ENCODE data around the gene DUSP9.
"Not testable (repeated sequence)": the region's sequence is repeated elsewhere in the genome, so short reads cannot be mapped to it uniquely, and the experiment has no call there.

Gene DUSP9

GRCh38 chrX:153694687-153695270 is 47.8 kb downstream of the DUSP9 start:
- DNase-seq, result no peak

DNA sequence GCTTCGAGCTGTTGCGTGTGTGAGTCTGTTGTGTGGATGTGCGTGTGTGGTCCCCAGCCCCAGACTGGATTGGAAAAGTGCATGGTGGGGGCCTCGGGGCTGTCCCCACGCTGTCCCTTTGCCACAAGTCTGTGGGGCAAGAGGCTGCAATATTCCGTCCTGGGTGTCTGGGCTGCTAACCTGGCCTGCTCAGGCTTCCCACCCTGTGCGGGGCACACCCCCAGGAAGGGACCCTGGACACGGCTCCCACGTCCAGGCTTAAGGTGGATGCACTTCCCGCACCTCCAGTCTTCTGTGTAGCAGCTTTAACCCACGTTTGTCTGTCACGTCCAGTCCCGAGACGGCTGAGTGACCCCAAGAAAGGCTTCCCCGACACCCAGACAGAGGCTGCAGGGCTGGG is 49.1 kb downstream of the DUSP9 start:
- DNase-seq, result no peak

DNA sequence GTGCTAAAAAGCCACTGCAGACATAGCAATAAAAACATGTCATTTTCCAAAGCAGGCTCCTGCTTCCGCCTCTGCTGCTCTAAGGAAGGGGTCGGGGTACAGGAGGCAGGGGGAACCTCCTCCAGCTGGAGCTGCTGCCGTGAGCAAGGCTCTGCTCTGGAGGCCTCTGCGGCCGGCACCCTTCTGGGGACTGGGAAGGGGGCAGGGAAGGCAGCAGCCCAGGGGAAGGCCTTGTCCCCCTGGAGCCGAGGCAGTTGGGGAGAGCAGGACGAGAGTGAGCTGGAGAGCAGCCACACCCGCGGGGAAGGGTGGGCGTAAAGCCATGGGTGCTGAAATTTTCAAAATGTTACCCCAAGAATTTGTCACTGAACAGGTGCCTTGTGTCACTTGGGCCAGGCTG is 49.5 kb downstream of the DUSP9 start:
- not testable (repeated sequence) for DNase-seq

- DNase-seq, result not testable (repeated sequence)
These were observed 50.2 kb downstream of the DUSP9 start for GRCh38 chrX:153696986-153697722.

DNA sequence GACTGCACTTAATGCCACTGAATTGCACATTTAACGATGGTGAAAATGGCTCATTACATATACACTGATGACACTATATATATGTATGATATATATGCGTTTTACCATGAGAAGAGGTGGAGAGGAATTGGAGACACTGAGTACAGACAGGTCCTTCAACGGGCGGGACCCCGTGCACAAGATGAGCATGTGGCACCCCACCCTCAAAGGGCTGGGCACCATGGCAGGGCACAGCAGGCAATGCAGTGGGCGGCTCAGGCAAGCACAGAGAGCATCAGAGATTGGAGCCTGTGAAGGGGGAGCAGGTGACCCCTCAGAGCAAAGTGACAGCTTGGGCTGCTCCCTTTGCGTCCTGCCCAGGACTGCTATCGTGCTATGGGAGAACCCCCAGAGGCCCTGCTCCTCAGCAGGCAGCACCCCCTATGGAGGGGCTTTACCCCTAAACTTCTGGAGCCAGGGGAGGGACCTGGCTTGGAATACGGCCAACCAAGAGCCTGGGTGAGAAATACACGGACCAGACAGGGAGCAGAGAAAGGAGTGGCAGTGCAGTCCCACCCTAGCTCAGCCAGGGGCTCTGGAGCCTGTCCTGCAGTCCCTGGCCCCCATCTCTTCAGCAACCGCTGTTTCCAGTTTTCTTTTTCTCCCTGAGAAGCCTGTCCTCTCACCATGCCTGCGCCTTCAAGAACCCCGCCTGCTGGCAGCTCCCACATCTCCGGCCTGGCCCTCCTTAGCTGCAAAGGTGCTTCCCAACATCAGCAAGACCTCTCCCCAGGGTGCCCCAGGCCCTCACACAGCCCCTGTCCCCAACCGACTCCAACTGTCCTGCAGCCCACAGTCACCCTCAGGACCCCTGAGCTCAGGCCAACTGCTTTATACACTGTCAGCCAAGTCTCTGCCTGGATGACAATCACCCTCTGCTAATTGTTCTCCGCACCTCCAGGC is 51.2 kb downstream of the DUSP9 start:
- no peak for DNase-seq

DNA sequence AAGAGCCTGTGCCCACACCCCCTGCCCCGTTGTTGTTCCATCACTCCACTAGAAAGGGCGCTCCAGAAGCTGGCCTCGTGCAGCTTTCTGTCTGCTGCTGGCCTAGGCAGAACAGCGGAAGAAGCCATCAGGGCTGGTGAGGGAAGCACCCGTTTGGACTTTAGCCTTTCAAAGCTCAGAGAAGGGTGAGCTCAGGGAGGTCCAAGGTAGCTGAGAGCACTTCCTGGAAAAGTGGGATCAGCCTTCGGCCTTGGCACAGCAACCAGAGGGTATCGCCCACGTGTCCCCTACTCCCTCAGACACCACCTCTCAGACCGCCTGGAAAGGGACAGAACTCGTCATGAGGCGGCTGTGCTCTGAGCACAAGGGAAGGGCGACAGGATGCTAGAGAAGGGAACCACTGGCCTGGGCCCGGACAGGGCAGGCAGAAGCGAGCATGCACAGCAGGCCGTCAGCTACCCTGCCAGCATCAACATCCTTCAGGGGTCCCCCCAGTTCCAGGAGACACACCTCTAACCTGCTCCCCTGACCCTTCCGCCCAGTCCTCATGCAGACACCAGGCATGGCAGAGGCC is 52.3 kb downstream of the DUSP9 start:
- DNase-seq, result not testable (repeated sequence)

DNA sequence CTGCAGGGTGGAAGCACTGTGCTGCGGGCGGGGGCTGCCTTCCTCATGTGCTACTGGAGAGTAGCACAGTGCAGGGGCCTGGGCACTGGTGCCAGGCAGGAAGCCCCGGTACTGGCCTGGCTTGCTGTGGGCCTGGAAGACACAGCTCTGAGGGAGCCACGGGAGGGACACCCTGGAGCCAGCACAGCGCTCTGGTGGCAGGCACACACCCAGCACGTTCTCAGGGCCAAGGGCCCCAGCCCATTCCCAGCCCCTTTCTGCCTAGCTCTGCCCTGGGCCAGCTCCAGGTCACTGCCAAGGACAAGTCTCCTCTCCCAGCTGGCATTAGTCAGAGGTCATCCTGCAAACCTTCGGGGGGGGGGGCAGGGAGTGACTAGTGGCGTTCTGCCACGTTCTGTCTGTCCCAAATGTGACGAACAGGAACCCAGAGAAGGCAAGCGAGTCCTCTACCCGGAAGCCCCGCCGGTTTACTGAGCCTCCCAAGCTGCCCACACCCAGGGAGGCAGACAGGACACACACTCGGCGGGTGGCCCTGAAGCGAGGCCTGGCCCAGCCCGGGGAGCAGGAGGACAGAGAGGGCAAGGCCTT is 52.9 kb downstream of the DUSP9 start:
- DNase-seq, result not testable (repeated sequence)

GRCh38 chrX:153700376-153700945 is 53.5 kb downstream of the DUSP9 start:
- DNase-seq, result no peak
